K562 treated with DMSO at 1 percent for 48 hours (cell line): Measurements from ENCODE around the gene FXYD1. TPM values are rescaled to one million over a fixed set of nuclear protein-coding genes. Genes with fewer than 3 reads are reported as not detected.

ENCODE experiments used
- total RNA-seq: library from RNA; unstranded; fragments of 300-600 nt; gene quantifications from 2 replicates; pipeline ENCODE4 v1.2.3, GENCODE V29; 2022; ENCODE audit warnings: low replicate concordance; ENCODE audit errors: extremely low read depth

FXYD1 gene
- total RNA-seq = not detected in 2 replicates

DNA sequence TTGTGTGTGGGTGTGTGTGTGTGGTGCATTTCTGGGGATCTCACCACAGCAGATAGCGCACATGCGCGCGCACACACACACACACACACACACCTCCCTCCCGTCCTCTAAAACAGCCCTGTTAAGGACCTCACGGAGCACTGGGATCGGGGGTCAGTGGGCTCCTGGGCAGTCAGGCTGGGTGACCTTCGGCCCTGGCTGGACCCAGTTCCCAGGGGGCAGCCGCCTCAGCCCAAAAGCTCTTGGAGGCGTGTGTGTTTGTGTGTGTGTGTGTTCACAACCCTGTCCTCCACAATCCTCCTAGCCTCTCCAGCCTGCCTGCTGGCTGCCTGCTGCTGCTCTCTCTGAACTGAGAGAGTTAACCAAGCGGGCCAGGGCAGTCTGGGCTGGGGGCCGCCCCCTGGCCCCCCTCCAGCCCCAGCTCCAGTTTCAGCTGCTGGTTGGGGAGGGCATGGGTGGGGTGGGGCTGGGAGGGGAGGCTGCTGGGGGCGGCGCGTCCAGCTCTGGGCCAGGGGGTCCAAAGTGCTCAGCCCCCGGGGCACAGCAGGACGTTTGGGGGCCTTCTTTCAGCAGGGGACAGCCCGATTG, at the start of gene FXYD1:
Gene FXYD1 (plus strand): TSS at position 520 of the 588 bp plus-strand sequence. CDS start 1,256 bp downstream, outside the sequence.

DNA sequence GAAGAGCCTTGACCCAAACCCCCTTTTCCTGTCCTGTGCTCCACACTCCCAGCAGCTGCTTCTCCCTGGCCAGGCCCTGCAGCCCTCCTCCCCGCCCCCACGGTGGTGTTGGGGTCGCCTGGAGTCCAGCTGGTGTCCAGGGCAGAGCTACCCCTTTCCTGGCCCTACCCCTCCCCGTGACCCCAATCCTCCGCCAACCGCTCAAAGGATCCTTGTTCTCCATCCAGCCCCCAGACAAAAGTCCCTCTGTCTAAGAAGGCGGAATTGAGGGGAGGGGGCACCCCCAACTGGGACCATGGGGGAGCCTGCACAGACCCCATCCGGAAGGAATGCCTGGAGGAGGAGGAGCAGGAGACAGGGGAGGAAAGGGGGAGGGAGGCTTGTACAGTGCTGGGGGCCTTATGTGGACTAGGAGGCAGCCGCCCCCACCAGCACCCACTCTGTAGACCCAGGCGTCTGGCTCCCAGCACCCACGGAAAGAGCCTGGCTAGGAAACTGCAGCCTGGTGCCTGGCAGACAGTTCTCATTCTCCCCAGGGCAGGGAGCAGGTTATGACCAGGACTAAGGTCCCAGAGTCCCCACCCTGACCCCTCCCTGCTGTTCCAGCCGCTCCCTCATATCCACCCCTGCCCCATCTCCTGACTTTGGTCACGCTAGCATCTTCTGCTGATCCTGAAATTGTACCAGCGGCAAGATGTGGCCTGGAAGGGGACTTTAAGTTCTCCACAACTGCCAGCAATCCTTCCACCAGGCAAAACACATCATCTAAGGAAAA, 23.3 kb upstream of the FXYD1 start, which contains the start of gene FXYD3:
Gene FXYD3 (plus strand): TSS at position 647 of the 775 bp plus-strand sequence. CDS start 3,554 bp downstream, outside the sequence.

DNA sequence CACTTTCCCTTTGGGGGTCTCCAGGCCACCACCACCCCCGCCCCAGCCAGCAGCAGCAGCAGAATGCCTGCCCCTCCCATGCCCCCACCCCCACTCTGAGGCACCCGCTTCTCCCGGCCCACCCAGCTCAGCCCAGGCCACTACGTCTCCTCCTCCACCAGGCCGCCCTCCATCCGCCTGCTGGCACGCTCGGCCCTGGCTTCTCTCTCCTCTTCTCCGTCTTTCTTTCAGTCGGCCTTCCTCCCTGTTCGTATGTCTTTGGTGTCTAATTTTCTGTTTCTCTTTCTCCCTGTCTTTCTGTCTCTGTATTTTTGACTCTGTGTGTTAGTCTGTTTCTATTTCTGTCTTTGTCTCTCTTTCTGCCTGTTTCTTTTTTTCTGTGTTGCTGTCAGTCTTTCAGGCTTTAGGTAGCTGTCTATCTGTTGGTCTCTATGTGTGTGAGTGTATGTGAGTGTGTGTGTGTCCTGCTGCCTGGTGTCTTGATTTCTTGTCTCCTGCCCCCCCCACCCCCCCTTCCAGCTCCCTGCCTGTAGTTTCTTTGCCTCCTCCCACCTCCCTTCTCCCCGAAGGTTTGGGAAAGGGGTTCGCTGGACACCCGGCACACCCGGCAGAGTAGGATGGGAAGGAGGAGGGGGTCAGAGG, 3.9 kb upstream of the FXYD1 start, which contains the start of gene LGI4:
Gene LGI4 (minus strand): TSS at position 459 of the 642 bp plus-strand sequence. CDS start 379 bp downstream, at position 80.

GRCh38 chr19:35143231-35143715, 4.6 kb downstream of the FXYD1 start, which contains the start of gene FXYD7:
Gene FXYD7 (plus strand): TSS chr19:35143255. CDS start chr19:35143334, 79 bp downstream.

DNA sequence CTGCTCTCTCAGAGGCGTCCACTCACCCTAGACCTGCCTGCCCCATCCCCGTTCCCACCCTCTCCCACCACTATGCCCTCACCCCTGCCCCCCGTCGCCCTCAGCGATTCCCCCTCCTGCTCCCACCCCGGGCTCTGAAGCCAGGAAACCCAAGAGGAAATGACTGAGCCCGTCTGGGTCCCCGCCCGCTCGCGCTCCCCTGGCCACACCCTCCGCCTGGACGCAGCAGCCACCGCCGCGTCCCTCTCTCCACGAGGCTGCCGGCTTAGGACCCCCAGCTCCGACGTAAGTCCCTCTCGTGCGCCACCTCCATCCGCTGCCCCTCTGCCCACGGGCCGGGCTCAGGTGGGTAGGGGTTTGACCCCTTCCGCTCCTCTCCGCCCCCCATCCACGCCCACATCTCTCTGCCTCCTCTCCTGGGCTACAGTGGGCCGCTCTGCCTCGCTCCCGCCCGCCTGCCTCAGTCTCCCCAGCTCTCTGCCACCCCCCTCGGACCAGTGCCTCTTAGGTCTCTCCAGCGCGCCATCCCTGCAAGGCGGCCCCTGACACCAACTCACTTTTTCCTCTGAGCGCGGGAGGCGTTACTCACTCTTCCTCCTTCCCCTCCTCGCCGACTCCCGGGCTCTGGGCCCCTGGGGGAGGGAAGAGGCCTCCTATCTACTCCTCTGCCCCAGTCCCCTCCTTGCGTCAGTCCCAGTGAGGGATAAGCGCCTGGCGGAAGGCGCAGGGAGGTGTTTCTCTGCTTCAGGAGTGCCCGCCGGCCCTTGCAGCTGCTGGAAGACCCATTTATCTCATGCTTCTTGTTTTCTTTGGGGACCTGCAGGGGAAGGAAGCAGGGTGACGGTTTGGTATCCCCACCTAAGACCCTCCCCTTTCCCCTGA, 16.1 kb downstream of the FXYD1 start, which contains the start of gene FXYD5:
Gene FXYD5 (plus strand): TSS at position 211 of the 882 bp plus-strand sequence. CDS start 816 bp downstream, outside the sequence.

Other genes with a start within 250 kb of the FXYD1 start
- not detected in 2 replicates for gene ZNF30, start 211.9 kb upstream of the FXYD1 start, total RNA-seq
- gene ZNF792, start 174.6 kb upstream of the FXYD1 start, total RNA-seq = not detected in 2 replicates
- not detected in 2 replicates for gene GRAMD1A, start 138.5 kb upstream of the FXYD1 start, total RNA-seq
- gene SCN1B, start 108.4 kb upstream of the FXYD1 start, total RNA-seq = not detected in 2 replicates
- gene HPN, start 97.1 kb upstream of the FXYD1 start, total RNA-seq = not detected in 2 replicates
- gene FXYD3, start 23.0 kb upstream of the FXYD1 start, total RNA-seq = not detected in 2 replicates
- gene LGI4, start 3.8 kb upstream of the FXYD1 start, total RNA-seq = not detected in 2 replicates
- gene FXYD7, start 4.4 kb downstream of the FXYD1 start, total RNA-seq = not detected in 2 replicates
- 359 TPM in 1 of 2 replicates, not detected in the other for gene FXYD5, start 15.9 kb downstream of the FXYD1 start, total RNA-seq
- gene FAM187B, start 89.9 kb downstream of the FXYD1 start, total RNA-seq = not detected in 2 replicates
- not detected in 2 replicates for gene LSR, start 110.2 kb downstream of the FXYD1 start, total RNA-seq
- not detected in 2 replicates for gene USF2, start 130.1 kb downstream of the FXYD1 start, total RNA-seq
- not detected in 2 replicates for gene HAMP, start 143.7 kb downstream of the FXYD1 start, total RNA-seq
- not detected in 2 replicates for gene MAG, start 153.3 kb downstream of the FXYD1 start, total RNA-seq
- not detected in 2 replicates for gene CD22, start 190.4 kb downstream of the FXYD1 start, total RNA-seq
- gene FFAR1, start 209.1 kb downstream of the FXYD1 start, total RNA-seq = not detected in 2 replicates
- gene FFAR3, start 219.6 kb downstream of the FXYD1 start, total RNA-seq = not detected in 2 replicates
- not detected in 2 replicates for gene GPR42, start 232.2 kb downstream of the FXYD1 start, total RNA-seq